Activated CD8-positive, alpha-beta memory T cell treated with anti-CD3 and anti-CD28 coated beads for 24 hours (primary cell): ENCODE results near the gene RHOV.
"Not testable (repeated sequence)": the region's sequence is repeated elsewhere in the genome, so short reads cannot be mapped to it uniquely, and the experiment has no call there.

Source experiments
- DNase-seq: peaks from one replicate; pipeline ENCODE4 v3.0.0-alpha.2; 2020

The RHOV gene

GRCh38 chr15:40871749-40872617, 2.1 kb downstream of the RHOV start:
- DNase-seq, result no peak

- no peak for DNase-seq
Measured at GRCh38 chr15:40870716-40871115, 3.3 kb downstream of the RHOV start.

- no peak for DNase-seq
Measured at GRCh38 chr15:40869686-40870085, 4.3 kb downstream of the RHOV start.

GRCh38 chr15:40867199-40867598, 6.8 kb downstream of the RHOV start:
- no peak for DNase-seq

GRCh38 chr15:40863660-40864270, 10.3 kb downstream of the RHOV start:
- no peak for DNase-seq

- DNase-seq, result not testable (repeated sequence)
Measured at GRCh38 chr15:40861147-40861546, 12.9 kb downstream of the RHOV start.

GRCh38 chr15:40859206-40859851, 14.7 kb downstream of the RHOV start:
- DNase-seq, result peak; percentile 91

GRCh38 chr15:40858706-40859105, 15.3 kb downstream of the RHOV start:
- DNase-seq, result no peak

- DNase-seq, result peak; percentile 95
Measured at GRCh38 chr15:40857601-40858341, 16.3 kb downstream of the RHOV start.

- DNase-seq, result no peak
Measured at GRCh38 chr15:40856746-40857145, 17.3 kb downstream of the RHOV start.

- DNase-seq, result no peak
Measured at GRCh38 chr15:40855706-40856234, 18.3 kb downstream of the RHOV start.

GRCh38 chr15:40854161-40854560, 19.9 kb downstream of the RHOV start:
- no peak for DNase-seq

- DNase-seq, result no peak
Measured at GRCh38 chr15:40853241-40853890, 20.7 kb downstream of the RHOV start.

GRCh38 chr15:40852529-40852928, 21.5 kb downstream of the RHOV start:
- no peak for DNase-seq

- DNase-seq, result no peak
Measured at GRCh38 chr15:40850576-40851112, 23.4 kb downstream of the RHOV start.

GRCh38 chr15:40847223-40847961, 26.6 kb downstream of the RHOV start:
- no peak for DNase-seq

- DNase-seq, result no peak
Measured at GRCh38 chr15:40846841-40847222, 27.2 kb downstream of the RHOV start.

GRCh38 chr15:40845511-40846284, 28.3 kb downstream of the RHOV start:
- no peak for DNase-seq

- no peak for DNase-seq
Measured at GRCh38 chr15:40845036-40845435, 29.0 kb downstream of the RHOV start.

- DNase-seq, result peak; percentile 78
Measured at GRCh38 chr15:40844696-40845030, 29.4 kb downstream of the RHOV start.
